ENCODE results near the gene LRRC8D.
"Not testable (repeated sequence)": the region's sequence is repeated elsewhere in the genome, so short reads cannot be mapped to it uniquely, and the experiment has no call there.

Gene LRRC8D

GRCh38 chr1:89965193-89965768, 144.4 kb downstream of the LRRC8D start:
- no peak for DNase-seq

DNA sequence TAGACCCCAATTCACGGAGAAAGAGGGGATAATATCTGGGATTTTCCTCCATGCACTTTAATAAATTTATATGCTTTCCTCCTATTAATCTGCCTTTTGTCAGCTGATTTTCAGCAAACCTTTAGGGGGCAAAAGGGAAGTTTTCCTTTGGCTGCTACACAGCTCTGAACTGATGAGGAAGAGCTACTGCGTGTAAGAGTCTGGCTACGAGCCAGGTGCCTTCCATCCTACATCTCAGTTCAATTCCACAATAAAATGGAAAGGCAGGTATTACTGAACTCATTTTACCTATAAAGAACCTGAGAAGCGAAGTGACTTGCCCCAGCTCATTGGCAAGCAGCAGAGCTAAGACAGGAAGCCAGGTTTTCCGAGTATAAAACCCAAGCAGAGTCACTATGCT, 145.8 kb downstream of the LRRC8D start:
- DNase-seq: no peak

- DNase-seq: no peak
These were observed 150.8 kb downstream of the LRRC8D start for GRCh38 chr1:89971600-89971999.

DNA sequence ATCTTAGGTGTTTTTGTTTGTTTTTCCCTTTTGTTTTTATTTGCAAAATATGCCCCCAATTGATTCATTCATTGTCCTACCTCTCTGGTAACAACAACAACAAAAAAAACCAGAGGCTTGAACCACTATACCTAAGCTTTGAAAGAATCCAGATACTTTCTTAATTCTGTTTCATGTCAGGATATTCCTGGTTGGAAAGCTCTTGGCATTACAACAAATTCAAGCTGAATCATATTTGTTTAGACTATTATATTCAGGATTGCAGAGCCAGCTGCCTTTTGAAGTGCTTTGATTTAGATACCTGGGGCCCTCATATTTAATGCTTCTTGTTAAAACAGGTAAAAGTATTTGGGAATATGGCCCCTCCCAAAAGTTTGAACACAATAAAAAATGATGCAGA, 151.2 kb downstream of the LRRC8D start:
- no peak for DNase-seq

- no peak for DNase-seq
These were observed 152.8 kb downstream of the LRRC8D start for GRCh38 chr1:89973471-89974127.

GRCh38 chr1:89974256-89974655, 153.4 kb downstream of the LRRC8D start:
- DNase-seq: no peak

DNA sequence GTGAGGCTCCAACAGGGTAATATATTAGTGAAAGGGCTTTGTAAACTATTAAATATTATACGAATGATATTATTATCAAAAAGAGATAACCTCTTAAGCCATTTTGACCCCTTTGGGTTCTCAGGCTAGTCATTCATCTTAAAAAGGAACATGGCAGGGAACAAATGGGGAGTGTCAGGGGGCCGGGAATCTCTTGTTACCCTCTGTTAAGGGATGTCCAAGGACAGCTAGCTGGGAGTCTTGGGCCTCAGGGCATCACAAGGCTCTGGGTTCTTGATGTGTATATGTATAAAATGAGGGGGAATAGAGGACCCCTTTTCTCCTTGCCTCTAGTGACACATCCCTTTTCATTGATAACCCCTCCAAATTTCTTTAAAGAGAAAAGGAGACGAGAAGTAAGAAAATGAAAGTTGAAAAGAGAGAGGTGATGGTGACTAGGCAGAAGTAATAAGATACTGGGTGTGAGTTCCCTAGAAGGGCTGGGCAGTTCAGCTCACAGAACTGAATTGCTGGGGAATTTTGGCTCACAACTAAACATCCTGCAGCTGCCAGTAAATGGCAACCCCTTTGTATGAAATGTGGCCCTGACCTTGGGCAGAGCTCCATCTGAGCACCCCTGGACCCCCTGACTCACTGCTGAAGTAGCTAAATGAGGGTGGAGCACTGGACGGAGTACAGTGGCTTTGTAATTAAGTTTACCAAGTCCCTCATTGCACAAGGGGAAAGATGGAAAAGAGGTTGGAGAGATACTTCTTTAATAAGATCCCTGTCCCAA, 154.1 kb downstream of the LRRC8D start:
- no peak for DNase-seq

DNA sequence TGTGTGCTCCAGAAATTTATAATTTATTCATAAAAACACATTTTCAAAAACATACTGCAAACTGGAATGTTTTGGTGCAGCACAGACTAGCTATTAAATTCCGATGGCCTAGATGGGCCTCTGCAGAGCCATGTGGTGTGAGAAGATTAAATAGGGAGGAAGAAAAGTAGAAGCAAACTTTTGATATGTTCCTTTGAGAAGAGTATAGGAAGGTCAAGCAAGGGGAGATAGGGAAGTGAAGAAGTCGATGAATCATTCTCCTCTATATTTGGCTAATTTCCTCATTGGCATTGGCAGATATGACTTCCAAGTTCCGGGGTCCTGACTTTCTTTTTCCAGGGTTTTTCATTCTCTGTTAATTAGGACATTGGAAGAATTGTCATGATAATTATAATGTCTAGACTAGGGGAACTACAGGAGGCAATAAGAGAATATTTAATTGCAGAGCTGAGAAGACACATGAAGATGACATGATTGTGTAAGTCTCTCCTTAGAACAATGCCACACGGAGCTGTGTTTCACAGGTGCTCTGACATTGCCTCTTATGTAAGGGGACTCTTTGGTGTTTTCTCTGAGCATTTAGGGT, 154.8 kb downstream of the LRRC8D start:
- no peak for DNase-seq

GRCh38 chr1:89978755-89979154, 157.9 kb downstream of the LRRC8D start:
- DNase-seq: no peak

DNA sequence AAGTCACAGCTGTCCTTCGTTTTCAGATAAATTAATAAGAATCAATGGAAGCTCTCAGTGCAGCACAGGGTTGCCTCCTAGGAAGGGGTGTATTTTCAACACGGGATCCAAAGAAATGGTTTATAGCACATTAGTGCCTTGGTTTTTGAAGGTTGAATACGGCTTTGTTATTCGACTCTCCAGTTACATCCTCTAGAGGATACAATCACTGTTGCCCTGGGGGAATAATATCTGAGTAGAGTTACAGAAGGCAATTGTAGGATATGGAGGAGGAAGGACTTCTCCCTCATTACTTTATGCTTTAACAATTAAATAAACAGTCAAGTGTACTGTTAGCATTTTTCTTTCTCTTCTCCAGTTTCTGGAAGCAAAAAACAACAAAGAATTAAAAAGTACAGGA, 159.8 kb downstream of the LRRC8D start:
- no peak for DNase-seq

- DNase-seq: not testable (repeated sequence)
These were observed 162.0 kb downstream of the LRRC8D start for GRCh38 chr1:89982846-89983245.

GRCh38 chr1:89984564-89985116, 163.8 kb downstream of the LRRC8D start:
- DNase-seq: not testable (repeated sequence)

DNA sequence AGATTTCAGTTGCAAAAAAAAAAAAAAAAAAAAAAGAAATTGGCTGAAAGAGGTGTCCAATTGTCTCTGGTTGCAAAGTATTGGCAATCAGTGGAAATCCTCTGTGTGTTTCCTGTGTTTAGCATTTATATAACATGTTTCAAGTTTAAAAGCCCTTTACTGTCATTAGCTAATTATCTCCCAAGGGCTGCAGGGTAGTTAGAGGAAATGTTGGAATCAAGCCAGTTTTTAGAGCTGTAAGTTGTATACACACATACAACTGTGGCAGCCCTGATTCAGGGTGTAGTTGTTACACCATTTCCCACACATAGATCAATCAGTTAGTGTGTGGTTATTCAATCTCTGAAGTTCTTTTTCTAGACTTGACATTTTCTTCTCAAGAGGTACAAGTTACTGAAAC, 165.2 kb downstream of the LRRC8D start:
- no peak for DNase-seq
